H9 (cell line): ENCODE results near the gene CYP2S1. TPM values are rescaled to one million over a fixed set of nuclear protein-coding genes. Genes with fewer than 3 reads are reported as not detected.

Experiments used
- DNase-seq: peaks from one replicate; pipeline ENCODE4 v3.0.0-alpha.2; 2017
- H2AFZ ChIP-seq: one replicate; pipeline ENCODE4 v1.6.1; 2013; ENCODE audit warnings: mild to moderate bottlenecking, low read length, control low read depth, moderate library complexity
- H2AK5ac ChIP-seq: 2 replicates; pipeline ENCODE4 v1.6.1; 2013; ENCODE audit warnings: low read length, control low read depth, mixed read lengths; ENCODE audit not compliant: insufficient read length
- H2BK120ac ChIP-seq: one replicate; pipeline ENCODE4 v1.6.1; 2013; ENCODE audit warnings: low read depth, mild to moderate bottlenecking, low read length, control low read depth, inconsistent platforms; ENCODE audit not compliant: poor library complexity, severe bottlenecking
- H2BK12ac ChIP-seq: 2 replicates; pipeline ENCODE4 v1.6.1; 2013; ENCODE audit warnings: low read length, control low read depth, mixed read lengths, low read depth; ENCODE audit not compliant: insufficient read length
- H2BK15ac ChIP-seq: 2 replicates; pipeline ENCODE4 v1.6.1; 2013; ENCODE audit warnings: low read depth, low read length, control low read depth
- H2BK20ac ChIP-seq: one replicate; pipeline ENCODE4 v1.6.1; 2013; ENCODE audit warnings: low read depth, mild to moderate bottlenecking, low read length, control low read depth, inconsistent platforms; ENCODE audit not compliant: poor library complexity, severe bottlenecking
- H2BK5ac ChIP-seq: 2 replicates; pipeline ENCODE4 v1.6.1; 2013; ENCODE audit warnings: low read length, control low read depth, mixed read lengths; ENCODE audit not compliant: insufficient read length
- H3K14ac ChIP-seq: 2 replicates; pipeline ENCODE4 v1.6.1; 2013; ENCODE audit warnings: low read length, control low read depth; ENCODE audit not compliant: insufficient read depth
- H3K18ac ChIP-seq: 2 replicates; pipeline ENCODE4 v1.6.1; 2013; ENCODE audit warnings: low read depth, mild to moderate bottlenecking, mixed read lengths, low read length, control low read depth; ENCODE audit not compliant: insufficient read length
- H3K23ac ChIP-seq: 2 replicates; pipeline ENCODE4 v1.6.1; 2013; ENCODE audit warnings: low read length, control low read depth, mixed read lengths, low read depth; ENCODE audit not compliant: insufficient read length
- H3K23me2 ChIP-seq: 2 replicates; pipeline ENCODE4 v1.6.1; 2013; ENCODE audit warnings: low read depth, mild to moderate bottlenecking, mixed read lengths, low read length, control low read depth; ENCODE audit not compliant: insufficient read length, poor library complexity, severe bottlenecking
- H3K27ac ChIP-seq: 2 replicates; pipeline ENCODE4 v1.5.1; 2013; ENCODE audit warnings: low read length, control low read depth, mixed read lengths, low read depth; ENCODE audit not compliant: insufficient read length
- H3K27me3 ChIP-seq: 2 replicates; pipeline ENCODE4 v1.6.1; 2013; ENCODE audit warnings: low read length, control low read depth, inconsistent platforms; ENCODE audit not compliant: insufficient read depth
- H3K4ac ChIP-seq: 2 replicates; pipeline ENCODE4 v1.6.1; 2013; ENCODE audit warnings: low read depth, mild to moderate bottlenecking, control low read depth, inconsistent platforms, low read length, moderate library complexity
- H3K4me1 ChIP-seq: 2 replicates; pipeline ENCODE4 v1.6.1; 2013; ENCODE audit warnings: low read length, control low read depth, inconsistent platforms; ENCODE audit not compliant: insufficient read depth
- H3K4me2 ChIP-seq: 2 replicates; pipeline ENCODE4 v1.6.1; 2013; ENCODE audit warnings: low read length, control low read depth, mixed read lengths; ENCODE audit not compliant: insufficient read length, insufficient read depth
- H3K56ac ChIP-seq: 2 replicates; pipeline ENCODE4 v1.6.1; 2013; ENCODE audit warnings: low read depth, mild to moderate bottlenecking, mixed read lengths, low read length, control low read depth; ENCODE audit not compliant: insufficient read length
- H3K79me1 ChIP-seq: 2 replicates; pipeline ENCODE4 v1.6.1; 2013; ENCODE audit warnings: low read depth, mild to moderate bottlenecking, moderate library complexity, low read length, control low read depth, inconsistent platforms; ENCODE audit not compliant: insufficient read depth, poor library complexity, severe bottlenecking
- H3K79me2 ChIP-seq: 2 replicates; pipeline ENCODE4 v1.6.1; 2013; ENCODE audit warnings: low read length, control low read depth, inconsistent platforms; ENCODE audit not compliant: insufficient read depth
- H3K9ac ChIP-seq: 2 replicates; pipeline ENCODE4 v1.6.1; 2013; ENCODE audit warnings: low read length, control low read depth, mixed read lengths; ENCODE audit not compliant: insufficient read length; ENCODE audit errors: extremely low read depth
- H3K9me3 ChIP-seq: one replicate; pipeline ENCODE4 v1.6.1; 2013; ENCODE audit warnings: low read depth, low read length, inconsistent platforms; ENCODE audit not compliant: control insufficient read depth
- H3T11ph ChIP-seq: one replicate; pipeline ENCODE4 v1.6.1; 2013; ENCODE audit warnings: mild to moderate bottlenecking, low read length, control low read depth, inconsistent platforms
- H4K20me1 ChIP-seq: one replicate; pipeline ENCODE4 v1.6.1; 2013; ENCODE audit not compliant: control insufficient read depth, insufficient read length, insufficient read depth
- H4K5ac ChIP-seq: 2 replicates; pipeline ENCODE4 v1.6.1; 2013; ENCODE audit warnings: low read depth, mild to moderate bottlenecking, mixed read lengths, low read length, control low read depth; ENCODE audit not compliant: insufficient read length
- H4K8ac ChIP-seq: replicated peaks from 2 replicates; pipeline ENCODE4 v1.6.1; 2013; ENCODE audit warnings: low read length, control low read depth, mixed read lengths, low read depth; ENCODE audit not compliant: insufficient read length
- H4K91ac ChIP-seq: 2 replicates; pipeline ENCODE4 v1.6.1; 2013; ENCODE audit warnings: low read depth, mild to moderate bottlenecking, moderate library complexity, mixed read lengths, low read length, control low read depth; ENCODE audit not compliant: insufficient read length
- H3K27ac Mint-ChIP-seq, 3 experiments: 2 replicates in 2 of 3; 3 replicates in 1 of 3; pipeline ENCODE4 v1.8.0; 2020 to 2021; ENCODE audit warnings: mixed read lengths in 3 of 3, mild to moderate bottlenecking in 1 of 3, moderate library complexity in 1 of 3
- H3K27me3 Mint-ChIP-seq: 2 replicates; pipeline ENCODE4 v1.8.0; 2021; ENCODE audit warnings: low read depth, mild to moderate bottlenecking, moderate library complexity, mixed read lengths
- H3K36me3 Mint-ChIP-seq, 3 experiments: 2 replicates in 2 of 3; 3 replicates in 1 of 3; pipeline ENCODE4 v1.8.0; 2020 to 2021; ENCODE audit warnings: low read depth in 3 of 3, mixed read lengths in 3 of 3; ENCODE audit not compliant: insufficient read depth in 1 of 3
- H3K4me1 Mint-ChIP-seq, 2 experiments: 2 replicates each; pipeline ENCODE4 v1.8.0; 2020; ENCODE audit warnings: mixed read lengths in 2 of 2
- H3K4me3 Mint-ChIP-seq, 2 experiments: 2 replicates in 1 of 2; 3 replicates in 1 of 2; pipeline ENCODE4 v1.8.0; 2020 to 2021; ENCODE audit warnings: mild to moderate bottlenecking in 2 of 2, mixed read lengths in 2 of 2, moderate library complexity in 1 of 2
- H3K9me3 Mint-ChIP-seq, 2 experiments: 2 replicates in 1 of 2; 3 replicates in 1 of 2; pipeline ENCODE4 v1.8.0; 2020; ENCODE audit warnings: mild to moderate bottlenecking in 2 of 2, mixed read lengths in 2 of 2, moderate library complexity in 1 of 2
- WGBS: extraction: QIAGEN DNeasy Blood & Tissue Kit; methylation state at CpG from one replicate; pipeline ENCODE4 v1.1.7; 2013; ENCODE audit warnings: missing lambda C conversion rate, low lambda C conversion rate, mixed read lengths; ENCODE audit not compliant: insufficient read length; ENCODE audit errors: extremely low coverage; 5-methylcytosine and 5-hydroxymethylcytosine counted together
- total RNA-seq: library from RNA; stranded (reverse); gene quantifications from 2 replicates; pipeline ENCODE4 v1.2.1, GENCODE V29; 2021
- TF ChIP-seq, protein P1 (sequence below): fragments of 200-600 bp; sonication (generic); conservative IDR thresholded peaks from 3 replicates; pipeline ENCODE4 v1.8.0; 2021; ENCODE audit warnings: antibody characterized with exemption, mild to moderate bottlenecking

Gene CYP2S1
- total RNA-seq, 1 experiment from 2014 or later = 159 TPM

- H3K4ac ChIP-seq = no peak overlapping the region
- H3K14ac ChIP-seq = no peak overlapping the region
- no peak overlapping the region for H3K56ac ChIP-seq
- Mint-ChIP-seq H3K27ac (no peak overlapping the region), H3K4me1 (no peaks in the 10 kb centered on the region), H3K9me3 (no peaks in the 10 kb centered on the region), H3K36me3 (peaks cover 1 to 29% (median 15%) of the 10 kb centered on the region in 3 experiments; a peak in 6 of 7 replicates), H3K4me3 (no peak overlapping the region), H3K27me3 (no peaks in the 10 kb centered on the region)
- no peaks in the 10 kb centered on the region for H3K9me3 ChIP-seq
- no peaks in the 10 kb centered on the region for H3K4me1 ChIP-seq
- no peaks in the 10 kb centered on the region for H3K79me1 ChIP-seq
- 0 out of 2 replicates have a peak, but pooled peaks cover 3% of the 10 kb centered on the region for H3K27me3 ChIP-seq
- no peak overlapping the region for H3K27ac ChIP-seq
- no peak overlapping the region for H3K4me2 ChIP-seq
- H2BK12ac ChIP-seq = no peak overlapping the region
- H2BK15ac ChIP-seq = no peak overlapping the region
- WGBS = 100% methylated on average over 2 of the region's 5 CpGs
- no peak overlapping the region for H2BK20ac ChIP-seq
- H4K20me1 ChIP-seq = no peaks in the 10 kb centered on the region
- H2AK5ac ChIP-seq = no peak overlapping the region
- no peak overlapping the region for H3T11ph ChIP-seq
- H3K9ac ChIP-seq = no peak overlapping the region
- H4K91ac ChIP-seq = no peak overlapping the region
- no peak overlapping the region for H2BK5ac ChIP-seq
- H3K23me2 ChIP-seq = no peaks in the 10 kb centered on the region
- no peak overlapping the region for H3K23ac ChIP-seq
- H4K8ac ChIP-seq = no peak overlapping the region
- H2AFZ ChIP-seq = no peak overlapping the region
- H3K18ac ChIP-seq = no peak overlapping the region
- no peak for DNase-seq
- H3K79me2 ChIP-seq = no peaks in the 10 kb centered on the region; the same call in 1 of the 2 replicates
- no peak overlapping the region for H2BK120ac ChIP-seq
- H4K5ac ChIP-seq = no peak overlapping the region
- TF ChIP-seq, protein P1, sequence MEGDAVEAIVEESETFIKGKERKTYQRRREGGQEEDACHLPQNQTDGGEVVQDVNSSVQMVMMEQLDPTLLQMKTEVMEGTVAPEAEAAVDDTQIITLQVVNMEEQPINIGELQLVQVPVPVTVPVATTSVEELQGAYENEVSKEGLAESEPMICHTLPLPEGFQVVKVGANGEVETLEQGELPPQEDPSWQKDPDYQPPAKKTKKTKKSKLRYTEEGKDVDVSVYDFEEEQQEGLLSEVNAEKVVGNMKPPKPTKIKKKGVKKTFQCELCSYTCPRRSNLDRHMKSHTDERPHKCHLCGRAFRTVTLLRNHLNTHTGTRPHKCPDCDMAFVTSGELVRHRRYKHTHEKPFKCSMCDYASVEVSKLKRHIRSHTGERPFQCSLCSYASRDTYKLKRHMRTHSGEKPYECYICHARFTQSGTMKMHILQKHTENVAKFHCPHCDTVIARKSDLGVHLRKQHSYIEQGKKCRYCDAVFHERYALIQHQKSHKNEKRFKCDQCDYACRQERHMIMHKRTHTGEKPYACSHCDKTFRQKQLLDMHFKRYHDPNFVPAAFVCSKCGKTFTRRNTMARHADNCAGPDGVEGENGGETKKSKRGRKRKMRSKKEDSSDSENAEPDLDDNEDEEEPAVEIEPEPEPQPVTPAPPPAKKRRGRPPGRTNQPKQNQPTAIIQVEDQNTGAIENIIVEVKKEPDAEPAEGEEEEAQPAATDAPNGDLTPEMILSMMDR = no peak
These were observed 48.8 kb downstream of the CYP2S1 start for GRCh38 chr19:41241859-41242258.
